Measurements from ENCODE around the gene RSRP1. TPM values are rescaled to one million over a fixed set of nuclear protein-coding genes. Genes with fewer than 3 reads are reported as not detected.
"Not testable (repeated sequence)": the region's sequence is repeated elsewhere in the genome, so short reads cannot be mapped to it uniquely, and the experiment has no call there.

The RSRP1 gene
- 32.5 and 33.8 TPM in 2 replicates for total RNA-seq (2014; rRNA removed; shearing (Covaris generic))
- 12.0 and 15.2 TPM in 2 replicates for polyA plus RNA-seq (2015; cell fraction: cytosol; rRNA removed)
- 259 and 333 TPM in 2 replicates for polyA plus RNA-seq (2015; cell fraction: nucleus; rRNA removed)

DNA sequence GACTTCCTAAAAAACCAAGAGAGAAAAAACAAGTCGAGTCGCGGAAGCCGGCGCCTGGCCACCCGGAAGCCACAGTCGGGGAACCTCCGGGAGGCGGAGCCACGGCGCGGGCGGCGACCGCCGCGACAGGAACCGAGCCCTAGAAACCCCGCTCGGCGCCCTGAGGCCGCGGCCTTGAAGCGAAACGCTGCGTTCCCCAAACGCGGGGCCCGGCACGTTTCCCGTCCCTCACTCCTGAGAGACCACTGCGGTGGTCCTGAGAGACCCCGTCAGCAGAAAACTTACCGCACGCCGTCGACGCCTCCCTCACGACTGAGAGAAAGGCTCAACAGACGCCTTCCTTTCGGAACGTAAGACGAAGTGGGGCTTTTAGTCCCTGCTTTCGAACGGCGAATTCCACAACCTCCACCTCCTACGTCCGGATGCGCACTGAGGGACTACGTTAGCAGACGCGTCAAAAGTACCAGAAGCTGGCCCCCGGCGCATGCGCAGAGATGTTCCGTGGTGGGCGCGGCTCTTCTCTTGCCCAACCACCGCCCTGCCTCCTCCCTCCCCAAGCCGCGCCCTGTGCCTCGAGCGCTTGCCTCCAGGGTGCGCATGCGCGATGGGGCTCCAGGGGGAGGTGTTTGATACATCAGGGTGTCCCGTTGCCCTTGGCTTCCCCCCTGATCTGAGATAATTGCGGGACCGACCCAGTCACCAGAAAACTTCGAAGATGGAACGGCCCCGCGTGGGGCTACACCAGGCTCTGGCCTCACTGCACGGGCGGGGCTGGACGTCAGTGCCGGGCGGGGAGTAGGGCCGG, at the start of gene RSRP1:
TSS of gene RSRP1 (minus strand) at position 431 of the 805 bp plus-strand sequence. CDS start 491 bp downstream, outside the sequence.
- peak; percentile 97 for DNase-seq (ENCODE audit: low read depth)

DNA sequence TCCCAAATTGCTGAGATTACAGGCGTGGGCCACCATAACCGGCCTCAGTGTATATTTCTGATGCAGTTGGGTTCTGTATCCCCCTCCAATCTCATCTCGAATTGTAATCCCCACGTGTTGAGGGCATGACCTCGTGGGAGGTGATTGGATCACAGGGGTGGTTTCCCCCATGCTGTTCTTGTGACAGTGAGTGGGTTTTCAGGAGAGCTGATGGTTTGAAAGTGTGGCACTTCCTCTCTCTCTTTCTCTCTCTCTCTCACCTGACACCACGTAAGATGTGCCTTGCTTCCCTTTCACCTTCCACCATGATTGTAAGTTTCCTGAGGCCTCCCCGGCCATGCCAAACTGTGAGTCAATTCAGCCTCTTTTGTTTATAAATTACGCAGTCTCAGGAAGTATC, 49.2 kb upstream of the RSRP1 start:
- DNase-seq (ENCODE audit: low read depth) = not testable (repeated sequence)

DNA sequence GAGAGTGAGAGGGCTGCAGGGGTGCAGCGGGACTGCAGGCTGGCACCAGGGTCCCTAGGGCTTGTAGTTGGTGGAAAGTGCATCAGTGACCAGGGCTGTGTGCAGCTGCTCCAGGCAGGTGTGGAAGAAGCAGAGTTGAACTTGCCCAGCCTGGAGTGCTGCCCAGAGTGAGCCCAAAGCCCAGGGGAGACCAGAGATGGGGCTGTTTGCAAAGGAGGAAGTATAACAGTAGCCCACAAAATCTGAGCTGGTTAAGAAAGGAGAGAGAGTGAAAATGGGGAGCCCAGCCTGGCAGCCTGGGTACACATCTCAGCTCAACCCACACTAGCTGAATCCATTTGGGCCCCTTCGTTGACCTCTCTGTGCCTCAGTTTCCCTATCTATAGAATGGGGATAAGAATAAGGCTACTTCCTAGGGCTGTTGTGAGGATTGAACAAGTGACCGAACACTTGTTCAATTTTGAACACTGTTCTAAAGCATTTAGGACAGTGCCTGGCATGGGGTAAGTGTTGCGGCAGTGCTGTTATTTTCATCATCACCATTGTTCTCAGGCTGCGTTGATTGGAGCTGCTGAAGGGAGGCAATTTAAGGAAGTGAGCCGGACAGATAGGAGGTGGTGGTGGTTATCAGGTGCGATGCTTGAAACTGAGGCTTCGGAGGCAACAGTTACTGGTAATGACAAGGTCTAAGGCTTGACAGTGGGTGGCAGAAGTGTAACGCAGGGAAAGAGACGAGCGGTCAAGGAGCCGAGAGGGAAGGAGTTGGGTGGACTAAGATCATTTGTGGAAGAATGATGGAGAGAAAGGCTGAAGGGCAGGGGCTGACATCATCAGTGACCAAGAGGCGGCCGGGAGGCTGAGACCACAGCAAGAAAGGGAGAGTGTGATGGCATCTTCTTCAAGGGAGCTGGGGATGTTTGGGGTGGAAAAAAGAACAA, 47.9 kb upstream of the RSRP1 start:
- not testable (repeated sequence) for DNase-seq (ENCODE audit: low read depth)

- not testable (repeated sequence) for DNase-seq (ENCODE audit: low read depth)
These were observed 46.2 kb upstream of the RSRP1 start for GRCh38 chr1:25293426-25293825.

GRCh38 chr1:25290043-25290442, 42.8 kb upstream of the RSRP1 start:
- DNase-seq (ENCODE audit: low read depth) = not testable (repeated sequence)

- DNase-seq (ENCODE audit: low read depth) = not testable (repeated sequence)
These were observed 41.4 kb upstream of the RSRP1 start for GRCh38 chr1:25288573-25289101.

- not testable (repeated sequence) for DNase-seq (ENCODE audit: low read depth)
These were observed 39.9 kb upstream of the RSRP1 start for GRCh38 chr1:25287164-25287563.

DNA sequence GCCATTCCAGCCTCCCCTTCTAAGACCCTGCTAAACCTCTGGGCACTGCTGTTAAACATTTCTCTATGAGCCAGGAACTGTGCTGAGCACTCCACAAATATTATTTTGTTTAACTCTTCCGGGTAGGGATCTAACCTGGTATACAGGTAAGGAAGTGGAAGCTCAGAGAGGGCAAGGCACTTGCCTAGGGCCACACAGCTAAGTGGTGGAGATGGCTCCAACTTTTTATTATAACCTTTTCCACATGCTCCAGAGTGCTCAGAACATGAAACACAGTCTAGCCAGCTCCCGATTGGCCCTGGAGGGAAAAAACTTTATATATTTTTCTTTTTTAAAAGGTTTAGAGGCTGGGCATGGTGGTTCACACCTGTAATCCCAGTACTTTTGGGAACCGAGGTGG, 38.6 kb upstream of the RSRP1 start:
- not testable (repeated sequence) for DNase-seq (ENCODE audit: low read depth)

GRCh38 chr1:25279693-25280111, 32.4 kb upstream of the RSRP1 start:
- not testable (repeated sequence) for DNase-seq (ENCODE audit: low read depth)

DNA sequence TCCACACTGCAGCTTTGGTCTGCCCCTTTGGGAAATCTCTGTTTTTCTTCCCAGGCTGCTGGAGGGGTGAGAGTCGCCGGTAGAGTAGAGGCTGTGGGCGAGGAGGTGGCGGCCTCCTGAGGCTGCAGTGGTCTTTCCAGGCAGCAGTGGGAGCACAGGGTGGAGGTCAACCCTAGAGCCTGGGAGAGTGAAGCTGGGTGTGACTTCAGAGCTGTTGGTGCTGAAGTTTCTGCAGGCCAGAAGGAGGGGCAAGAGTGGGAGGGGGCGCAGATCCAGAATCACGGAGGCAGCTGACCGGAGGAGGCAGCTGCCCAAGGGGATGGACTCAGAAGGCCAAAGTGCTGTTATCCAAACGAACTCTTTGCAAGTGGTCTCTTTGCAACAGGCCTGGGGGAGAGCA, 31.5 kb upstream of the RSRP1 start:
- not testable (repeated sequence) for DNase-seq (ENCODE audit: low read depth)

DNA sequence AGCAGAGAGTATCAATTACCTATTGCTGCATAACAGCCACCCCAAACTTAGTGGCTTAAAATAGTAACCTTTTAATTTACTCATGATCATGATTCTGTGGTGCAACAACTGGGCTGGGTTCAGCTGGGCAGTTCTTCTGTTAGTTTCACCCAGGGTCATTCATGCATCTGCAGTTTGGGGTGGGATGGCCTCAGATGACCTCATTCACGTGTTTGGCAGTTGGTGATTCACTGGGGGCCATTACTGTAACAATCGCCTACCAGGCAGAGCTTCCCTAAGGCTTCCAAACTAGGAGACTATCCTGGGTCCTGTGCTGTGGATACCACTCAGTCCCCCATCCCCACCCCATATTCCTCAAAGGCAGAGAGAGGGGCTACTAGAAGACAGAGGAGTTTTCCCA, 31.1 kb upstream of the RSRP1 start:
- peak; percentile 16 for DNase-seq (ENCODE audit: low read depth)

GRCh38 chr1:25277295-25277694, 30.0 kb upstream of the RSRP1 start:
- not testable (repeated sequence) for DNase-seq (ENCODE audit: low read depth)

DNA sequence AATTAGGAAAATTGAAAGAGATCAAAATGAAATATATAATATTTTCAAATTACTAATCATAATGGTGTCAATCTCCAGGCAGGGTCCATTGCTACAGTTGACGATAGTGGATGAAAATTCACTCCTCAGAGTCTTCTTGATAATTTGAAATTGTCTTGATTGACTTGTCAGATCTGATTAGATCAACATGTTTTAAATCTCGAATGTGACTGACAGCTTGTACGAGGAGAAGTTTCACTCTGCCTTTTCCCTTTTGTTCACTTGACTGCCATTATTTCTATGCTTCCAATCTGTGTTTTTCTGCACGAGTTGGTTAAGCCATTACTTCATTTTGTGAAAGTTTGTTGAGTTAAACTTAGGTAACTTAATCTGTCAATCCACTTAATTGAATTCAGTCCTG, 28.4 kb upstream of the RSRP1 start:
- DNase-seq (ENCODE audit: low read depth) = not testable (repeated sequence)

DNA sequence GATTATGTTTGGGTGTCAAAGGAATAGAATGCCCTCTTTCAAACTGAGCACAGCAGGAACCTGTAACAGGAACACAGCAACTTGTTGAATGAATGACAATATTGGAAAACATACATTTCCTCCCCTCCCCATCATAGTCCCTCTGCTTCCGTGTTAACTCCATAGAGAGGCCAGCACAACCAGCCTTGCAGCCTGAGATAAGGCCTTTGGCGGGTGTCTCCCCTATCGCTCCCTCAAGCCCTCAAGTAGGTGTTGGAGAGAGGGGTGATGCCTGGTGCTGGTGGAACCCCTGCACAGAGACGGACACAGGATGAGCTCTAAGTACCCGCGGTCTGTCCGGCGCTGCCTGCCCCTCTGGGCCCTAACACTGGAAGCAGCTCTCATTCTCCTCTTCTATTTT, 25.0 kb upstream of the RSRP1 start, which contains the start of gene RHD:
TSS of gene RHD (plus strand) at position 272 of the 400 bp plus-strand sequence. CDS start at position 311, 39 bp downstream.
- not testable (repeated sequence) for DNase-seq (ENCODE audit: low read depth)

- DNase-seq (ENCODE audit: low read depth) = not testable (repeated sequence)
These were observed 21.0 kb upstream of the RSRP1 start for GRCh38 chr1:25268143-25268760.

DNA sequence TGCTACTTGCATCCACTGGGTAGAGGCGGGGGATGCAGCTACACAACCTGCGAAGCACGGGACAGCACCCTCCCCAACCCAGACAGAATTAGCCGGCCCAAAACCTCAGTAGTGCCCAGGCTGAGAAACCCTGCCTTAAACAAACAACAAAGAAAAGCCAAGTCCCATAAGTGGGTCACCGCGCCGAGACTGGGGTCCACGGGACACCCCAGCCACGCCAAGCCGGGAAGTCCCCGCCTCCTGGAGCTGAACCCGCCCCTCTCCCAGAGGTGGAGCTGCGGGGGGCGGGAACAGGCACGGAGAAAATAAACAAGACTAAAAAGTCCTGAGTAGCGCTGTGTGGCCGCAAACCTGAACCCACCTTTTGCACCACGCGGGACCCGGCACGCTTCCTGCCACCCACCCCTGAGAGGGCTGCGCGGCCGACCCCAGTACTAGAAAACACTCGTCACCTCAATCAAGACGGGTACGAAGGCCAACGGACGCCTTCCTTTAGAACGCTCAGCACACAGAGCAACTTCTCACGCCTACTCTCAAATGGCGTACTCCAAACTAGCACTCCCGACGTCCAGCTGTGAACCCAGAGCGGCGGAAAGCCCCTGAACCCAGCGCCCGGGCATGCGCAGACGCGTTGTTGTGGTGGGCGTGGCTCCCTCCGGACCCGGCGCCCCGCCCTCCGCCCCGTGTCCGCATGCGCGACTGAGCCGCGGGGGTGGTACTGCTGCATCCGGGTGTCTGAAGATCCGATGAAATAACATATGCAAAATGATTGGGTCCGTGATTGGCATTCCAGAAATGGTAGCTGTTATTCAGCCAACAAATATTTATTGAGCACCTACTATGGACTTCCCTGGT, 20.3 kb upstream of the RSRP1 start:
- peak; percentile 66 for DNase-seq (ENCODE audit: low read depth)

GRCh38 chr1:25266554-25267287, 19.5 kb upstream of the RSRP1 start:
- not testable (repeated sequence) for DNase-seq (ENCODE audit: low read depth)

DNA sequence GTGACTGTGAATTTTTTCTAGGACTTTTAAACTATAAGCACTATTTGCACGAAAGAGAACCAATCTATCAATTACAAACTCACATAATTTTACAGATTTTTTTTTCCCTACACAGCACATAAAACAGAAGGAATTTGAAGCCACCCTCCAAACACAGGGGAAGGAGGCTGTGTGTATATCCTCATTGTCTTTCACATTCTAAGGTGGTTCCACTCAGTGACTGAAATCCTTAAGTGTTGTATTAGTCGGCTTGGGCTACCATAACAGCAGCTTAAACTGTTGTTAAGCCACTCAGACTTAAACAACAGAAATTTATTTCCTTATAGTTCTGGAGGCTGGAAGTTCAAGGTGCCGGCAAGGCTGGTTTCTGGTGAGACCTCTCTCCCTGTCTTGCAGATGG, 13.1 kb upstream of the RSRP1 start:
- not testable (repeated sequence) for DNase-seq (ENCODE audit: low read depth)

DNA sequence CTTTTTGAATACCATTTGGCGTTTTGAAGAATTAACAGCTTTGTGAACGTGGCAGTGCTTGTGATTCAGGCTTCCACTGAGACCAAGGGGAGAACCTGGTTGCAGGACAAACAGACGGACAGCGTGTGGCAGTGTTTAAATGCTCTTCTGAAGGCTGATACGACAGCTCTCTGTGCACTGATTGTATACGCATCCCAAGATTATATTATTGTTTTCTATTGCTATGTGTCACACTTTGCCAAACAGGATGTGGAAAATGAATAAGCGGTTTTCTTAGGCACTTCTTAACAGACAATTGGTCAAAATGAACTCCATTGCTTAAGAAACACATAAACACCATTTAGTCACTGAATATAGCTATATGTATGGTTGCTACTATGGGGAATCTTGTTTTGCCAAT, 12.6 kb upstream of the RSRP1 start:
- DNase-seq (ENCODE audit: low read depth) = peak; percentile 61
